Breast epithelium (tissue), 3 donors: ENCODE measurements around the gene C1QTNF6.

Source experiments
- CTCF ChIP-seq, 3 donors: fragments of 450-650 bp; IDR thresholded peaks; one replicate each; pipeline ENCODE4 v1.5.1; 2016 to 2017; ENCODE audit warnings: antibody characterized with exemption in 3 of 3, mild to moderate bottlenecking in 3 of 3, moderate library complexity in 3 of 3
- POLR2A ChIP-seq: fragments of 450-650 bp; IDR thresholded peaks from one replicate; pipeline ENCODE4 v1.6.1; 2016; ENCODE audit warnings: antibody characterized with exemption, mild to moderate bottlenecking, moderate library complexity
- POLR2AphosphoS5 ChIP-seq, 3 donors: sonication (generic); formaldehyde crosslinking; IDR thresholded peaks; one replicate each; pipeline ENCODE4 v1.6.1; 2017; ENCODE audit warnings: antibody characterized with exemption in 3 of 3

- TF ChIP-seq CTCF (IDR thresholded peaks at IDR 0.05) (no peak), POLR2A (no peak), POLR2AphosphoS5 (IDR thresholded peaks at IDR 0.05) (no peak)
Observed at GRCh38 chr22:37165066-37165465, 23.0 kb downstream of the C1QTNF6 start.
